ENCODE measurements around the gene MICAL2. TPM values are rescaled to one million over a fixed set of nuclear protein-coding genes. Genes with fewer than 3 reads are reported as not detected.

Gene MICAL2
- total RNA-seq, 1 donor from 2014 or later, result 237 TPM

DNA sequence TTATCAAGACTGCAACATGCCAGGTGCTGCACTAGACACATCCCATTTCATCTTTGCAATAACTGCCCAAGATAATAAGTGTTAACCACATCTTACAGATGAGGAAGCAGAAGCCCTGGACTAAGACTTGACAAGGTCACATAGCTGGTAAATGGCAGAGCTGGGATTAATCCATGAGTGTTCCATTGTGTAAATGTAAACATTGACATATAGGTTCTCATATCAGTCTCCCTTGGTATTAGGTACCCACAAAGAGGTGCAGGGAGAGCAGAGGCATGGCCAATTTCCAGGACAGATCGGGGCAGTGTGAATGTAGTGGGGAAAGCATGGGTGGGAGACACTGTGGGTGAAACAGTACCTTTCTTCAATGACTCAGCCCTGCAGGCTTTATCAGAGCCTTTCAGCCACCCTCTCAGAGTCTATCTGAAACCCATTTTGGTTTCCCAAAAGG lies 17.9 kb downstream of the MICAL2 start:
- Histone ChIP-seq H3K4me3 (no peak overlapping the region), H3K4me1 (peaks cover 25 to 73% of the 10 kb centered on the region in 2 donors), H3K36me3 (peaks cover 8 to 34% of the 10 kb centered on the region in 2 donors), H3K27ac (peak overlapping the region in 1 of 2 donors; percentile 31), H3K9me3 (no peaks in the 10 kb centered on the region), H3K27me3 (no peaks in the 10 kb centered on the region)
- no peak for TF ChIP-seq CTCF (IDR thresholded peaks at IDR 0.05)
- intact Hi-C loops (cut with DNase I), result no loop called here
- no peak for DNase-seq (ENCODE audit: low spot score in 2 of 2)

- Histone ChIP-seq H3K27ac (peak overlapping the region in 1 of 2 donors; percentile 31), H3K4me1 (peaks cover 23 to 71% of the 10 kb centered on the region in 2 donors), H3K9me3 (no peaks in the 10 kb centered on the region), H3K36me3 (peaks cover 8 to 32% of the 10 kb centered on the region in 2 donors), H3K27me3 (no peaks in the 10 kb centered on the region), H3K4me3 (no peak overlapping the region)
- no peak for DNase-seq (ENCODE audit: low spot score in 2 of 2)
- intact Hi-C loops (cut with DNase I), result no loop called here
- no peak for TF ChIP-seq CTCF (IDR thresholded peaks at IDR 0.05)
Observed at GRCh38 chr11:12129227-12129626, 18.8 kb downstream of the MICAL2 start.

- peaks cover 8 to 31% of the 10 kb centered on the region in 2 donors for H3K36me3 ChIP-seq
- H3K4me1 ChIP-seq, result peaks cover 16 to 62% of the 10 kb centered on the region in 2 donors
- intact Hi-C loops (cut with DNase I), result no loop called here
- TF ChIP-seq CTCF (IDR thresholded peaks at IDR 0.05), result no peak
- no peaks in the 10 kb centered on the region for H3K9me3 ChIP-seq
- no peak for DNase-seq (ENCODE audit: low spot score in 2 of 2)
- H3K27me3 ChIP-seq, result no peaks in the 10 kb centered on the region
- peak overlapping the region; percentile 50 to 58 for H3K27ac ChIP-seq
- no peak overlapping the region for H3K4me3 ChIP-seq
Observed at GRCh38 chr11:12130180-12130980, 20.0 kb downstream of the MICAL2 start.

DNA sequence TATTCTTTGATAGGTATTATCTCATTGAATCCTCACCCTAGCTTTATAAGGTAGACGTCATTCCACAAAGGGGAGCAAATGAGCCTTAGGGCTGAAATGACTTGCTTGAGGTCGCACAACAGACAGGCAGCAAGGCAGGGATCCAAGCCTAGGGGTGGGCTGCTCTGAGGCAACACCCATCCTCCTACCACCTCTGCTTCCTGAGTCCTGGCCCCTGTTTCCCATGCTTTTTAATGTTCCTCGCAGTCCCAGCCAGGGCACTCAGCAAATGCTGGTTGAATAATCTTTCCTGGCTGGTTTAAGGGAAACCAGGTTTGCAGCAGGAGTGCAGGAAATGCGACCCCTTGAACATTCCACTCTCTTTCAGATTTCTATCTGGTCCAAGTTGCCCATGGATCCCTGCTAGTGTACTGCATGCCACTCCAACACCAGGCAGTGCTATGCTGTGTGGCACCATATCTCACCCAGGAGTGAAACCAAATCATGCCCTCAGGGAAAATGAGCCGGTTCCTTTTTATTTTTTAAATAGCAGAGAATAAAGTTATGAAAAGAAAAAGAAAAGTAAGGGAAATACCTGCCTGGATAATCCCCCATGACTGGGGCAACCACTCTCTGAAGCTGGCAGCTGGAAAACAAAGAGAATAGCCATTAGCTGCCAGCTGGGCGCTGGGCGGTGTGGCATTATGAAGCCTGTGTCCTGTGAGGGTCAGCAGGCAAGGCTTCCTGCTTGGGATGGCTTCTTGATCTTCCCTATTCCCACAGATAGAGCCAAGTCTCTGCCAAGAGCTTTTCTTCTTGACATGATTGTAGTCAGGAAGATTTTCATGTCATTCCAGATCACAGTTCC lies 21.8 kb downstream of the MICAL2 start:
- H3K36me3 ChIP-seq, result peaks cover 6 to 24% of the 10 kb centered on the region in 2 donors
- H3K4me1 ChIP-seq, result peaks cover 22 to 63% of the 10 kb centered on the region in 2 donors
- H3K27ac ChIP-seq, result peak overlapping the region; percentile 72 to 89
- TF ChIP-seq CTCF (IDR thresholded peaks at IDR 0.05), result no peak
- H3K4me3 ChIP-seq, result no peak overlapping the region
- no peaks in the 10 kb centered on the region for H3K9me3 ChIP-seq
- no peaks in the 10 kb centered on the region for H3K27me3 ChIP-seq
- intact Hi-C loops (cut with DNase I), result no loop called here
- DNase-seq (ENCODE audit: low spot score in 2 of 2), result no peak

DNA sequence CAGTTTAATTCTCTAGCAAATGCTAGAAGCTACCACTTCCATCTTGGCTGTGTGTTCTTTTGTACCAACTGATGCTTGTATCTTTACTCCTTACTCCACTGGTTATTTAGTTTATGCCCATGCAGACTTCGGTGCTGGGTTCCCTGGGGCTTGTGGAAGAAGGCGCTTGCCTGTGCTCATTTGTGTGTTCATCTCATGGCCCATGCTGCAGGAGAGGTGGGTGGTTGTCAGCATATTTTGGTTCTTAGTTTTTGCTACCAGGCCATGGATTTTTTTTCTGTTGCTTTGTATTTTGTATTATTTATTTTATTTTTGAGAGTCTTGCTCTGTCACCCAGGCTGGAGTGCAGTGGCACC lies 22.4 kb downstream of the MICAL2 start:
- Histone ChIP-seq H3K9me3 (no peaks in the 10 kb centered on the region), H3K4me3 (no peak overlapping the region), H3K27ac (peak overlapping the region; percentile 72 to 89), H3K36me3 (peaks cover 6 to 24% of the 10 kb centered on the region in 2 donors), H3K27me3 (no peaks in the 10 kb centered on the region), H3K4me1 (peaks cover 24 to 63% of the 10 kb centered on the region in 2 donors)
- TF ChIP-seq CTCF (IDR thresholded peaks at IDR 0.05), result no peak
- intact Hi-C loops (cut with DNase I), result no loop called here
- DNase-seq (ENCODE audit: low spot score in 2 of 2), result no peak

Data from ascending aorta (tissue), 2 donors.